Measurements from ENCODE around the gene TANGO2.

The TANGO2 gene

DNA sequence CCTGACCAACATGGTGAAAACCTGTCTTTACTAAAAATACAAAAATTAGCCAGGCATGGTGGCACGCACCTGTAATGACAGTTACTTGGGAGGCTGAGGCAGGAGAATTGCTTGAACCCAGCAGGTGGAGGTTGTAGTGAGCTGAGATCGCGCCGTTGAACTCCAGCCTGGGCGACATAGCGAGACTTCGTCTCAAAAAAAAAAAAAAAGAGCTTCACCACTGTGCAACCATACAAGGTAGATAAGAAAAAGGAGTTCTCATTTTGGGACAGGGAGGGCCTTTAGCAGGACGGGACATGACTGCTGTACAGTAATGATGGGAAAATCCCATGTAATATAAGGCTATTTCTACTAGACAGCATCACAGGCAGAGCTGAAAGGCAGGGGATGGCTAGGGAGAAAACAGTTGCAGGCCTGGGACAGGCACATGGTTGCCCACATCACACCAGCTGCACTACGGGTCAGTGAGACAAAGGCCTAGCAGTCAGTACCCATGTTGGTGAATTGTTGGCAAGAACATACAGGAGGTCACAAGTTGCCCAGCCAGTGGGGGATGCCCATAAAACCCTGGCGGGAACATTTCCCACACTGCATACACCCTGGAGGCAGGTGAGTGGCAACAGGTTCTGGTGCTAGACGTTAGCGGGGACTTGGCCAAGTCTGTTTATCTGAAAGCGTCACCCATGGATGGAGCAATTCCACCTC is 5.4 kb downstream of the TANGO2 start:
- no peak for DNase-seq (ENCODE audit: low read depth)

DNA sequence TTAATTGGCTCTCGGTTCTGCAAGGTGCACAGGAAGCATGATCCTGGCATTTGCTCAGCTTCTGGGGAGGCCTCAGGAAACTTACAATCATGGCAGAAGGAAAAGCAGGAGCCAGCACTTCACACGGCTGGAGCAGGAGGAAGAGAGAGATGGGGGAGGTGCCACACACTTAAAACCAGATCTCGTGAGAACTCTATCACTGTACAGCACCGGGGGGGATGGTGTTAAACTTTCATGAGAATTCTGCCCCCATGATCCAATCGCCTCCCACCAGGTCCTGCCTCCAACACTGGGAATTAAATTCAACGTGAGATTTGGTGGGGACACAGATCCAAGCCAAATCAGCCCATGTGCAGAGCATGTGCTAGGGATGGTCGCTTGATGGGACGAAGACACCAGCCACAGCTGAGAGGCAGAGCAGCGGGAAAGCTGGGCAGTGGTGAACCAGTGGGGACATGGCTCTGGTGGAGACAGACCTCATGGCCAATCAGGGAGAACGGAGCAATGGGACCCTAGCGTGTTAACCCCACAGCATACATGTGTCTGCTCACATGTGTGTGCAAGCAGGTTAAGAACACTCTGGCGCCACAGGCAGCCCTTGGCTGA is 6.2 kb downstream of the TANGO2 start:
- DNase-seq (ENCODE audit: low read depth): no peak

DNA sequence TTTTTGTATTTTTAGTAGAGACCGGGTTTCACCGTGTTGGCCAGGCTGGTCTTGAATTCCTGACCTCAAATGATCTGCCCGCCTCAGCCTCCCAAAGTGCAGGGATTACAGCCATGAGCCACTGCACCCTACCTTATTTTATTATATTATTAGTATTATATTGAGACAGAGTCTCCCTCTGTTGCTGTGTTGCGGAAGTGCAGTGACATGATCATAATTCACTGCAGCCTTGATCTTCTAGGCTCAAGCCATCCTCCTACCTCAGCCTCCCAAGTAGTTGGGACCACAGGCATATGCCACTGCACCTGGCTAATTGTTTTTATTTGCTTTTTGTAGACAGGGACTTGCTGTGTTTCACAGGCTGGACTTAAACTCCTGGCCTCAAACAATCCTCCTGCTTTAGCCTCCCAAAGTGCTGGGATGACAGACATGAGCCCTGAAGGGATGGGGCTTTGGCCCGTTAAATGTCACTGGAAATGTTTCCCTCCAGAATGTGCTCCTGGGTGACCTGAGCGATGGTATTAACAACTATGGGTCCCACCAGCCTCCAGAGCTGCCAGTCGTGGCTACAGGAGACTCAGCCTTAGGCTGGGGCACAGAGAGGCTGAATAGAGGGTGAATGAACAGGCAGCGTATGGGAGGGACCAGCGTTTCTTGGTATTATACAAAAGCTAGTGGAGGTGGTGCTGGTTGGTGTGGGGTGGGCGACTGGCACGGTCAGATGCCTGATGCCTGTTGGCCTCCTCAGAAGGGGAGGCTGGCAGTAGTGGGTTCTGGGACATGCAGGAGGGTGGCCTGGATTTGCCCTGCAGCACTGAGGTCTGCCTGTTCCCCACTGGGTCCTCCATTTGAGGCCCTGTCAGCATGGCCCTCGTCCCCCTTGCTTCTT is 7.3 kb downstream of the TANGO2 start:
- no peak for DNase-seq (ENCODE audit: low read depth)

DNA sequence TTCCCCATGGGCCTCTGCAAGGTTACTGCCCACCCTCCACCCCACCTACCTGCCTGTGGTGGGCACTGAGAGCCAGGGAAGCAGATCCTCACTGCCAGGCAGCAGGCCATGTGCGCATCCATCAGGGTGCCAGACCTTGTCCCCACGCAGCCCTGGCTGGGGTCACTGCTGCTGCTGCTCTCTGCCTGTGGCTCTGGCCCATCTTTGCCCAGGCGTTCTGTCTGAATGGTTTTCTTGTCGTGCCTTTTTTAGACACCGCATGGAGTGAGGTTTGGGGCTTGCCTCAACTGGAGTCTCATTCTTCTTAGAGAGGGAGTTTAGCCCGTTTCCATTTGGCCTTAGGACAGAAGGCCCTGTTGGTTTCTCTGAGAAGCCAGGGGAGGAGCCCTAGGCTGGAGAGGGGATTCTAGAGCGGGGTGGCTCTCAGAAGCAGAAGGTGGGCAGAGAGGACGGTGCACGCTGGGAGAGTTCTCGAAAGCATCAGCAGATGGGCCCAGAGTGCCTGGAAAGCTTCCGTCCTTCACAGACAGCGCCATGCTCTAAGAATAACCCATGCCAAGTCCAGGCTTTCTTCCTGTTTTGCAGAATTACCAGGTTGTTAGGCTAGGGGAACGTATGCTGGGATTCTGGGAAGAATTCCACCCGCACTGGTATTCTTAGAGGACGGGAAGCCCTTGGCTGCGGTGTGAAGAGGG is 8.1 kb downstream of the TANGO2 start:
- DNase-seq (ENCODE audit: low read depth): no peak

DNA sequence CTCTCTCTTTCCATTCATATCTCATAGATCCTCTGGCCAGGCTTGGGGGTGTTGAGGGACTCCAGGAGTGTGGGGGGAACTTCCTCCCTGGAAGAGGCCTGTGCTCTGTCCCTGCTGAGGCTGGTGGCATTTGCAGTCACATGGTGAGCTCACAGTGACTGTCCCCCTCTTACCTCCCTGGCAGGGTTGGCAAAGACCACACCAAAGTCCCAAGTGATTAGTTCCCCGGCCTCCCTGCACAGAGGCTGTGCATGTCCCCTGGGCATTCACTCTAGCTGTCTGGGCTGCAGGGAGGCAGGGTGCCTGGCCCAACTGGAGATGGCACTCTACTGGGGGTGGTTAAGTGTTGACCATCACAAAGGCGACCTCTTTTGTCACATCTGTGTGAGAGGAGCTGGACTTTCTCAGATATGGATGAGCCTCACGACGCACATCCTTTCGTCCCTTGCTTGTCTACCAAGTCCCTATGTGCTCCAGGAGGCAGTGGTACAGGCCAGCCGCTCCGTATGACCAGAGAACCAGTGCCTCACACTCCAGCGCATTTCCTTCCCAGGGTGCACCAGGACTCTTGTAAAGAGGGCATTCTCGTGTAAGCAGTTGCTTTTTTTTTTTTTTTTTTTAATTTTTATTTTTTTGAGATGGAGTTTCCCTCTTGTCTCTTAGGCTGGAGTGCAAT is 8.8 kb downstream of the TANGO2 start:
- no peak for DNase-seq (ENCODE audit: low read depth)

DNA sequence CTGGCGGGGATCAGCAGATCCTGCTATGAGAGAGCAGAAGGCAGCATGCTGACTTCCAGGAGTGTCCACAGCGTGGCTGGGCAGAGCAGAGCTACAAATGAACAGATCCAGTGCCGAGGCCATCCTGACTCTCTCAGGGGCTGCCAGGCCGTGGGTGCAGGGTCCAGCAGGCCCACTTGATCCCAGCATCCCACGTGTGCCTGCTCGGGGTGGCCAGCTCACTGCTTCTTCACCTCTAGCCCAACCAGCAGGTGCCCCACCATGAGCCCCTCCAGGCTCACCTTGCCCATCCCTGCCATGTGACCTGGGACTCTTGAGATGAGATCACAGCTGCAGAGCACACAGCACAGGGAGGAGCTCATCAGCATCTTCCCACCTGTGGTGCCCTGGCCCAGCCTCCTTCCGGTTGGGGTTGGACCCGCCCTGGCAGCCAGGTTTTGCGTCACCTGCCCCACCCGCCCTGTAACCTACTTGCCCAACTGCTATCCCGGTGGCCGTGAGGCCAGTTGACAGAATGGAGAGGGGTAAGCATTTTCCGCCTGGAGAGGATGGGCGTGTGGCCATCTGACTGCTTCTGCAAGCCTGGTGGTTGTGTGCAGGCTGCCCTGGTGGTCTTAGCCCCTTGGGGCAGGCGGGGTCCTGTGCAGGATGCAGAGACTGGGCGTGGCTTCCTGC is 11.0 kb downstream of the TANGO2 start:
- no peak for DNase-seq (ENCODE audit: low read depth)

DNA sequence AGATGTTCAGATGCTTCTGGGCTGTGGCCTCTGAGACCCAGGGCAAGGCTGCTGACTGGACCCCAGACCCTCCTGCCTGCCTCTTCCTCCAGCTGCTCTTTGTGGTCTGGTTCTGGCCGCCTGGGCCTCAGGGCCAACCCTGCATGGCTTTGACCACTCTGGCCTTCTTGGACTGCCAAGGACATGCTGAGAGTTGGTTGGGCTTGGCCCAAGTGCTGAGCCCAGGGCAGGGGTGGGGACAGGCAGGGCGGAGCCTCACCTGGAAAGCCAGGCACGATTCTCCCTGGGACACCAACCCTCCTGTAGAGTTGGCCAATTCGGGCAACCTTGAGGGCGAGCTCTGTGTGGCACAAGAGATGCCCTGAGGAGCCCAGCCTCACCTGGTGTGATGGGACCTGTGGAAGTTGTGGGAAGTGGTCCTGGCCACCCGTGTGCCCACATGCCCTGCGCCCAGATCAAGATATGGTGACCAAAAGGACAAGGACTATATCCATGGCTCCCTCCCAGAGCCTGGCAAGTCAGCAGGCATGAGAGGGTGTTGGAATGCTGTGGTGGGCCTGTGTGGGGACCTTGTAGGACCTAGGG is 11.6 kb downstream of the TANGO2 start:
- no peak for DNase-seq (ENCODE audit: low read depth)

DNA sequence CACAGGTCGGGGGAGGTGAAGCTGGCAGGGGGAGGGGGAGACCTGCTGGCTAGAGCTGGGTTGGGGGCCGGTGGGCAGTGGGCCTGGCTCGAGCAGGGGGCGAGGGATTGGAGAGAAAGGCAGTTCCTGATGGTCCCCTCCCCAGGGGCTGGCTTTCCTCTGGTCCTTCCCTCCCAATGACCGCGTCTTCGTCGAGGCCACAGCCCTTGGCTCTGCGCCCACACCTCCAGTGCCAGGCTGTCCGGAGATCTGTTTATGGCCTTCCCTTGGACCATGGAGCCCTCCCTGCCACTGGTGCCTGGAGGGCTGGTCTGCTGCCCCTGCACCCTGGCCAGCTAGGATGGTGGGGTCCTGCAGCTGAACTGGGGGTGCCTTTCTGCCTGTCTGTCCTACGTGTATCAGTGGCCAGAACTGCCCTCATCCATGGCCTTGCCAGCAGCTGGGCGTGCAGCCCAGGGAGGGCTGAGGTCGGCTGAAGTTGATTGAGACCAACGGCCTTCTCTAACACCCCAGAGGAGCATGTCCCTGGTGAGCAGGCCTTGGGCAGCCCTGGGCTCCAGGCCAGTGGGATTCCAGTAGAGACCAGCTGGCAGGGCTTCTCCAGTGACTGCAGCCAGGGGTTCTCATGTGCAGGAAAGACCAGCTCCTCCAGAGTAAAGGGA is 12.3 kb downstream of the TANGO2 start:
- DNase-seq (ENCODE audit: low read depth): no peak

DNA sequence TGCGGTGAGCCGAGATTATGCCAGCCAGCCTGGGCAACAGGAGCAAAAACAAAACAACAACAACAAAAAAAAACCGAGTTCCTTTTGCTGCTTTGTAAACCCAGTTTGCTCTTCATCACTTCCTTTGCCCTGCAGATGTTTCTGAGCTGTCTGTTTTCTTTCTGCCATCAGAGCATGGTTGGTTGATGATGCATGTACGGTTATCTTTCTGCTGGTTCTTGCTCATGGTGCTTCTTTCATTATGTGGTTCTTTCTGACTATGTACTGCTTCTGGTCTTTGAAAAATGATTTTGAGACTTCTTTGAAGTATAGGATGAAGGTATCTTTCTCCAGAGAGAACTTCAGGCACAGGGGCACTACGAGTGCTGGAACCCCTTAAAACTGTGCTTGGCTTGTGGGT is 13.2 kb downstream of the TANGO2 start:
- DNase-seq (ENCODE audit: low read depth): no peak

DNA sequence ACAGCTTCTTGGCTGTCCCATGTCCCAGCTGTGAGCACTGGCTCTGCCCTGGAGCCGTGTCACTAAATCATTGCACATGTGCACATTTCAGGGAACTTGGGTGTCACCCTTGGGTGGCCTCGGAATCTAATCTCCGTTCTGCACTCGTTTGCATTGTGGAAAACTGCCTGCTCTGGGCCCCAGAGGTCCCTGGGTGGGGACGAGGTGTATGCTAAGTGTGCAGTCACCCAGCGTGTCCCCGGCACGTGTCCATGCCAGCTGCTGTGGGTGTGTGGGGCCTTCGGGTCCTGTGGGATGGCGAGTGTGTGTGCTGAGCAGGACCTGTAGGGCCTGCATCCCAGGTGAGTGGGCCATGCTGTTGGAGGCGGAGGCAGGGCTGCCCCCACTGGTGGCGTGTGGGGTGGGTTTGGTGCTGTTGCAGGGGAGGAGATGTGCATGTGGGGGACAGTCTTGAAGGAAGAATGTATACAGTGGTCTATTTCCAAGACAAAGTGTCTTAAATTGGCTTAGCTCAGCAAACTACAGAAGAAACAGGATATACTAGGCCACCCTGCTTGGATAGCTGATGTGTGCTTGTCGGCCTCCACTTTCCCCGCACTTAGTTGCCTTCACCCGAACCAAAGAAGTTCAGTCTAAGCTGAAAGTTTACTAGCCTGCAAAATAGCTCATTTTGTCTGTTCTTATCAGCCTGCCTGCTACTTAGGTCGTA is 14.6 kb downstream of the TANGO2 start:
- no peak for DNase-seq (ENCODE audit: low read depth)

DNA sequence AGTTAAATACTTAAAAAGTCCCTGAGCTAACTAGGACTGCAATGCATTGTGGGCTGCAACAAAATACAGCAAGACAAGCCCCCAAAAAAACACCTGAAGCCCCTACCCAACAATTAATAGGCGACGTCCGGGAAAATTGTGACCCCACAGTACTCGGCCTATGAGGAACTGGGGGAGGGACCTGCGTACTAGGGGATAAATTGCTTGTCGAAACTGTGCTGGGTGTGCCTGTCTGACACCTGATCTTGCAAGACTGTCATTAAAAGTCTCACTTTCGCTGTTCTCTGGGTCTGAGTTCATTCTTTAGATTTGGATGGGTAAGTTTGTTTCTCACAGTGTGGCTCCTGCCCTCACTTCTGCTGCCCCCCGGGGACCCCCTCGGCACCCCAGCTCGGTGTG is 15.2 kb downstream of the TANGO2 start:
- no peak for DNase-seq (ENCODE audit: low read depth)

DNA sequence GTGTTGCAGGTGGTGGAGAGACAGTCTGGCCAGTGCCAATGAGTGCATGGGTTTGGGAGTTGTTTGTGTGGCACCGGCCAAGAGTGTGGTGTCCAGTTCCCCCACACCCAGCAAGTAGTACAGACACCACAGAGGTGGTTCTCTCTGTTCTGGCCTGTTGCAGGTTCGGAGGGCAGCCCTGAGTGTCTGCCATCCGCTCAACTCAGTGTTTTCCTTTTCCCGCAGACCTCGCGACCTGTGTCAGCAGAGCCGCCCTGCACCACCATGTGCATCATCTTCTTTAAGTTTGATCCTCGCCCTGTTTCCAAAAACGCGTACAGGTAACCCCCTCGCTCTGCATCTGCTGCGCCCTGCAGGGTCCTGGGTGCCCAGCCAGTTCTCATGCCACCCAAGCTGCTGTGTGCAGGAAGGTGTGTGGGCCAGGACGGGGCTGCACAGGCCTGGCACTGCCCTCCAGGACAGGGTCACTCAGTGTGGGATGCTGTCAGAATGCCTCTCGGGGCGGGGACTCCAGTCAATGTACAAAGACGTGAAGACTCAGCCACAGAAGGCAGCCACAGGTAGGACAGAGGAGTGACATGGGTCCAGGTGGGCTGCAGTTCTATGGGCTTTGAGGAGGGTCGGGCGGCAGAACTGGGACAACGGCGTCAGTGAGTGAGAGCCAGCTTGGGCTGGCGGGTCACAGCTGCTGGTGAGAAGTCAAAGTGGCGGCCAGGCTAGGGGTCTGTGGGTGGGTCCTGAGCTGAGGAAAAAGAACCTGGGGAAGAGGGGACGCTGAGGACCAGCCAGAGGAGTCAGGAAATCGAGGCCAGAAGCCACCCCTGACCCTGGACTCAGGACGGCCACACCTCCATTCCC is 15.9 kb downstream of the TANGO2 start:
- DNase-seq (ENCODE audit: low read depth): no peak

DNA sequence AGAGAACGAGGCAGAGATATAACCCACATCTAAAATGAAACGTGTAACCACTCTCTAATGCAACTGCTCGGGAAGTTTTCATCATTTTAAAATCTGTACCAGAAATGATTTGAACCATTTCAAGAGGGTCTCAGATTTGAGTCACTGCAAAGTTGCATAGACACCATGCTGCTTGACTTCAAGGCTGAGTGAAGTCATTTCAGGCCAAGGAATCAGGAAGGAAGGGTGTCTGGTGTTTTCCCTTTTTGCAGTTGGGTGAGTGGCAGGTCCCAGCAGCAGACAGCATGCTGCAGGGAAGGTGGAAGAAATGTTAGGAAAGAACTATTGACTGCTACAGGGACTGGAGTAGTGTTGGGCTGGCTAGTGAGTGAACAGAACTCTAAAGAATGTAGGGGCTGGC is 16.5 kb downstream of the TANGO2 start:
- no peak for DNase-seq (ENCODE audit: low read depth)

DNA sequence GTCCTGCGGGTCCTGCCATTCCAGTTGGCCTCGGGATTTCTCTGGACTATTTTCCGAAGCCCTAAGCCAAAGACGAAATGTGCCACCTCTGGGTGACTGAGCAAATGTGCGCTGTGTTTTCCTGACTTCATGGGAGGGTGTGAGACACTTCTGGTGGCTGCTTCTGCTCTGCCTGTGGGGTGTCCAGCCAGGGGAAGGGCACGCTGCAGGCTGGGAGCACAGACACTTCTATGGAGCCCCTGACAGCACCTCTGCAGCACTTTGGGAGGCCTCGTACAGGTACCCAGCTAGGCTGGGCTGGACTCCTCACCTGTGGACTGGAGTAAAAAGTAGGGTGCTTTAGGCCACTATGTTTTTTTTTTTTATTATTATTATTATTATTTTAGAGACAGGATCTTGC is 17.7 kb downstream of the TANGO2 start:
- no peak for DNase-seq (ENCODE audit: low read depth)

DNA sequence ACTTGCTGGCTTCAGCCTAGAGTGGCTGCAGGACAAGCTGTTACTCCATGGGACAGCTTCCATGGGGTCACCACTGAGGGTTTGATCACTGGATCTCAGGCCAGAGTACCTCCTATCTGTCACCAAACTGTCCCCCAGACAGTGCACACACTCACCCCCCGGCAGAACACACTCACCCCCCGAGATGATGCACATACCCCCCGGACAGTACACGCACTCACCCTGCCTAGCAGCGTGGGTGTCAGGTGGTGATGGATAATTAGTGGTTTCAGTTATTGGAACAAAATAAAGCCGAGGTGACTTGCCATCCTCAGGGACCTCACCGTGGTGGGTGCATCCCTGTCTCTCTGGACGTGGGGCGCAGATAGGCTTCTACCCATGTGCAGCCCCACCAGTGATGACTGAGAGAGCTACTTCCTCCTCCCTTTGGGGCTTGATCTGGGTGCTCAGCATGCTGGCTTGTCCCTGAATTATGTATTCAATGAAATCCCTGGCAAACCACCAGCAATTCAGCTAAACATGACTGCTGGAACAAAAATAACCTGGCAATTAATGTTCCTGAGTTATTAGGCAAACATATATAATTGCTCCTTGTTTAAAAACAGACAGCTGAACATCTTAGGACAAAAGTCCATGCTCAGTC is 18.9 kb downstream of the TANGO2 start:
- no peak for DNase-seq (ENCODE audit: low read depth)

DNA sequence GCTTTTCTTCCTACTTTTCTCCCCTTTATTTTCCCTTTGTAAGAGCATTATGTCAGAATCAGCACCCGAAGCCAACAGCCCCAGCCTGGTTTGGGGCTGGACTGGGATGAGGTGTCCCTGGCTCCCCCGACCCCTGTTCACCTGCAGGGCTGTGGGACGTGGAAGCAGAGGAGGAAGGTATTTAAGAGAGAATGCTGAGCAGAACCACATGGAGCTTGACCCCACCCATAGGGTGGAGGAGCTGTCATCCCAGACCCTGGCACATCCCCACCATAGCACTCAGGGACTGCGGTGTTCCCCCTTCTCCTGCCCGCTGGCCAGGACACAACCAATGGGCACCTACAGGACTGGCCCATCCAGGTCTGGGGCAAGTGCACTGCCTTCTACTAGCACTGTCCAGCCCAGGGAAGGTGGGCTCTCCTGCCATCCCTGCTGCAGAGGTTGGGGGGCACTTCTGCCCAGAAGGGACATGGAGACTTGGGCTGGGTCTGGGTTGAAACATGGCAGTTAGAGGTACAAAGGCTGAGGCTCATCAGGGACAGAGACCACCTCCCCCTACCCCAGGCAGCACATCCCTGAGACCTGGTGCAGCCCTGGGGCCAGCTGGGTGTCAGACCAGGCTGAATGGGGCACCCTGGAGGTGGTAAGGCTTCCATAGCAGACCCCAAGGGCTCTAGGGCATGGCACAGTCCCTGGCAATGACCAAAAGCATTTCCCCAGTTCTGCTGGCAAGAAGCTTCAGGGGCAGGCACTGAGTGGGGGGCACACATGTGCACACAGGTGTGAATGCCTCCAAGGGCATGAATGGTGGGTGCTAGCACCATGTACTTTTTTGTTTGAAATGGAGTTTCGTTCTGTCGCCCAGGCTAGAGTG is 19.7 kb downstream of the TANGO2 start:
- no peak for DNase-seq (ENCODE audit: low read depth)
